GM23248 (cell line): Measurements from ENCODE around the gene SHROOM2. TPM values are rescaled to one million over a fixed set of nuclear protein-coding genes. Genes with fewer than 3 reads are reported as not detected.

Experiments
- DNase-seq: peaks from one replicate; pipeline ENCODE4 v3.0.0-alpha.2; 2015
- H2AFZ ChIP-seq: fragments of 200-600 bp; sonication (generic); 2 replicates; pipeline ENCODE4 v1.6.1; 2016; ENCODE audit warnings: antibody characterized with exemption
- H3F3A ChIP-seq: fragments of 200-600 bp; sonication (generic); 2 replicates; pipeline ENCODE4 v1.6.1; 2016; ENCODE audit warnings: mild to moderate bottlenecking, antibody characterized with exemption, mixed run types; ENCODE audit not compliant: insufficient read depth
- H3K27ac ChIP-seq: fragments of 200-600 bp; sonication (generic); 2 replicates; pipeline ENCODE4 v1.5.1; 2016; ENCODE audit warnings: mild to moderate bottlenecking
- H3K27me3 ChIP-seq: fragments of 200-600 bp; sonication (generic); replicated peaks from 2 replicates; pipeline ENCODE4 v1.6.1; 2016; ENCODE audit warnings: mild to moderate bottlenecking; ENCODE audit not compliant: insufficient read depth
- H3K36me3 ChIP-seq: fragments of 200-600 bp; sonication (generic); 2 replicates; pipeline ENCODE4 v1.6.1; 2016; ENCODE audit warnings: low read depth, mild to moderate bottlenecking
- H3K4me1 ChIP-seq: fragments of 200-600 bp; sonication (generic); 2 replicates; pipeline ENCODE4 v1.6.1; 2016; ENCODE audit warnings: mild to moderate bottlenecking; ENCODE audit not compliant: insufficient read depth
- H3K4me2 ChIP-seq: fragments of 200-600 bp; sonication (generic); one replicate; pipeline ENCODE4 v1.6.1; 2016; ENCODE audit warnings: mild to moderate bottlenecking; ENCODE audit not compliant: unreplicated experiment
- H3K4me3 ChIP-seq: fragments of 200-600 bp; sonication (generic); 2 replicates; pipeline ENCODE4 v1.5.1; 2016; ENCODE audit warnings: mild to moderate bottlenecking
- H3K79me2 ChIP-seq: fragments of 200-600 bp; sonication (generic); 2 replicates; pipeline ENCODE4 v1.6.1; 2016; ENCODE audit warnings: mild to moderate bottlenecking; ENCODE audit not compliant: insufficient read depth
- H3K9ac ChIP-seq: fragments of 200-600 bp; sonication (generic); 2 replicates; pipeline ENCODE4 v1.6.1; 2016; ENCODE audit warnings: mild to moderate bottlenecking
- H3K9me2 ChIP-seq: fragments of 200-600 bp; sonication (generic); 2 replicates; pipeline ENCODE4 v1.6.1; 2016; ENCODE audit warnings: mixed run types, mild to moderate bottlenecking, moderate library complexity; ENCODE audit not compliant: insufficient read depth
- H3K9me3 ChIP-seq: fragments of 200-600 bp; sonication (generic); one replicate; pipeline ENCODE4 v1.6.1; 2017; ENCODE audit warnings: low read depth
- H4K20me1 ChIP-seq: fragments of 200-600 bp; sonication (generic); 2 replicates; pipeline ENCODE4 v1.6.0; 2016; ENCODE audit not compliant: insufficient read depth
- EZH2 ChIP-seq: fragments of 200-600 bp; sonication (generic); IDR thresholded peaks from 2 replicates; pipeline ENCODE4 v1.6.1; 2018; ENCODE audit warnings: antibody characterized with exemption, mild to moderate bottlenecking; ENCODE audit not compliant: insufficient read depth, poor library complexity, severe bottlenecking
- EZH2phosphoT487 ChIP-seq: fragments of 200-600 bp; sonication (generic); IDR thresholded peaks from 2 replicates; pipeline ENCODE4 v1.6.1; 2018; ENCODE audit warnings: antibody characterized with exemption, moderate library complexity, mild to moderate bottlenecking, low read depth; ENCODE audit not compliant: insufficient read depth
- WGBS, 2 experiments: methylation state at CpG; one replicate each; pipeline ENCODE4 v1.1.6; 2015 to 2017; ENCODE audit warnings: low lambda C conversion rate in 2 of 2, low coverage in 1 of 2; ENCODE audit errors: missing lambda C conversion rate in 2 of 2; 5-methylcytosine and 5-hydroxymethylcytosine counted together
- in situ Hi-C: fragments of 300-500 bp; cut with MboI; formaldehyde crosslinking; loops from 2 replicates; pipeline ENCODE4 v1.15.0; 2020
- polyA plus RNA-seq: library from polyadenylated mRNA; unstranded; fragments of >200 nt; fragmentation: Nextera tagmentation; extraction: Ambion mirVana; gene quantifications from 2 replicates; pipeline ENCODE4 v1.2.1, GENCODE V29; 2016
- total RNA-seq: library from RNA; depleted of rRNA; stranded (reverse); fragments of >200 nt; shearing (Covaris generic); gene quantifications from 2 replicates; pipeline ENCODE4 v1.2.3, GENCODE V29; 2014

SHROOM2 gene
- total and polyA plus RNA-seq, 2 experiments from 2014 or later: 0.22 to 0.63 TPM

- peak; percentile 6 for DNase-seq
- Histone ChIP-seq H3K36me3 (no peaks in the 10 kb centered on the region), H2AFZ (no peak overlapping the region), H3K27ac (no peak overlapping the region), H3K9me3 (no peaks in the 10 kb centered on the region), H3K27me3 (no peaks in the 10 kb centered on the region), H3K4me1 (peaks cover 8% of the 10 kb centered on the region; the same call in 1 of the 2 replicates), H3K4me3 (no peak overlapping the region), H3K4me2 (no peak overlapping the region), H3K9me2 (no peaks in the 10 kb centered on the region), H3K9ac (no peak overlapping the region), H3F3A (no peaks in the 10 kb centered on the region), H4K20me1 (no peaks in the 10 kb centered on the region), H3K79me2 (no peaks in the 10 kb centered on the region)
- 67 to 83% methylated on average over 7 to 11 of the region's 11 CpGs for WGBS, 2 experiments
- no peak for TF ChIP-seq EZH2
- TF ChIP-seq EZH2phosphoT487: no peak
- in situ Hi-C loops: no loop called here
These were observed 40.7 kb upstream of the SHROOM2 start for GRCh38 chrX:9745417-9746115.

GRCh38 chrX:9746148-9746888 is 39.9 kb upstream of the SHROOM2 start:
- no peak overlapping the region for H3K27ac ChIP-seq
- in situ Hi-C loops: no loop called here
- no peak overlapping the region for H3K4me2 ChIP-seq

GRCh38 chrX:9747644-9748043 is 38.6 kb upstream of the SHROOM2 start:
- peaks cover 8% of the 10 kb centered on the region; the same call in 1 of the 2 replicates for H3K4me1 ChIP-seq
- H3K27ac ChIP-seq: no peak overlapping the region
- H3K36me3 ChIP-seq: no peaks in the 10 kb centered on the region
- H3K9ac ChIP-seq: no peak overlapping the region
- H3K4me2 ChIP-seq: no peak overlapping the region
- TF ChIP-seq EZH2phosphoT487 (no peak), EZH2 (no peak)
- WGBS, 2 experiments: 72 to 75% methylated on average over 4 of the region's 4 CpGs
- no peak overlapping the region for H2AFZ ChIP-seq
- no peaks in the 10 kb centered on the region for H3K9me3 ChIP-seq
- no peak for DNase-seq
- in situ Hi-C loops: no loop called here
- H3K27me3 ChIP-seq: no peaks in the 10 kb centered on the region
- no peaks in the 10 kb centered on the region for H4K20me1 ChIP-seq
- no peaks in the 10 kb centered on the region for H3K9me2 ChIP-seq
- H3F3A ChIP-seq: no peaks in the 10 kb centered on the region
- H3K4me3 ChIP-seq: no peak overlapping the region
- H3K79me2 ChIP-seq: no peaks in the 10 kb centered on the region

More at GRCh38 chrX:9746148-9746888, 39.9 kb upstream of the SHROOM2 start:
- Histone ChIP-seq H3K4me1 (peaks cover 8% of the 10 kb centered on the region; the same call in 1 of the 2 replicates), H3K9me3 (no peaks in the 10 kb centered on the region), H2AFZ (no peak overlapping the region), H3K4me3 (no peak overlapping the region), H3F3A (no peaks in the 10 kb centered on the region), H3K36me3 (no peaks in the 10 kb centered on the region), H4K20me1 (no peaks in the 10 kb centered on the region), H3K9ac (no peak overlapping the region), H3K79me2 (no peaks in the 10 kb centered on the region), H3K9me2 (no peaks in the 10 kb centered on the region), H3K27me3 (no peaks in the 10 kb centered on the region)
- WGBS, 2 experiments: 55 to 60% methylated on average over 3 of the region's 3 CpGs
- DNase-seq: peak; percentile 27
- TF ChIP-seq EZH2: no peak
- TF ChIP-seq EZH2phosphoT487: no peak

- H3K27ac ChIP-seq: no peak overlapping the region
- WGBS, 2 experiments: 6 to 12% methylated on average over 5 to 11 of the region's 11 CpGs
These were observed 37.0 kb upstream of the SHROOM2 start for GRCh38 chrX:9749146-9749692.

More at GRCh38 chrX:9749146-9749692, 37.0 kb upstream of the SHROOM2 start:
- Histone ChIP-seq H3F3A (no peaks in the 10 kb centered on the region), H3K9me2 (no peaks in the 10 kb centered on the region), H3K4me2 (no peak overlapping the region), H3K9ac (no peak overlapping the region), H3K4me3 (no peak overlapping the region), H3K36me3 (no peaks in the 10 kb centered on the region), H3K9me3 (no peaks in the 10 kb centered on the region), H4K20me1 (no peaks in the 10 kb centered on the region), H3K79me2 (no peaks in the 10 kb centered on the region), H2AFZ (no peak overlapping the region), H3K4me1 (peaks cover 8% of the 10 kb centered on the region; the same call in 1 of the 2 replicates), H3K27me3 (no peaks in the 10 kb centered on the region)
- DNase-seq: no peak
- no peak for TF ChIP-seq EZH2
- no peak for TF ChIP-seq EZH2phosphoT487
- in situ Hi-C loops: no loop called here
